Ectodermal cell (in vitro differentiated cells): ENCODE measurements around the gene FBXO46.
A peak's percentile ranks its signal among the peaks of the same experiment; 100 is the strongest.
"Not testable (repeated sequence)": the region's sequence is repeated elsewhere in the genome, so short reads cannot be mapped to it uniquely, and the experiment has no call there.

Source experiments
- H3K27ac ChIP-seq: 2 replicates; pipeline ENCODE4 v1.7.0; 2013; ENCODE audit warnings: mild to moderate bottlenecking, low read depth, low read length; ENCODE audit not compliant: insufficient read depth, poor library complexity, severe bottlenecking
- H3K27me3 ChIP-seq: 2 replicates; pipeline ENCODE4 v1.7.0; 2013; ENCODE audit warnings: mild to moderate bottlenecking, low read length; ENCODE audit not compliant: insufficient read depth, control insufficient read depth, poor library complexity, severe bottlenecking
- H3K36me3 ChIP-seq: one replicate; pipeline ENCODE4 v1.7.0; 2013; ENCODE audit warnings: low read length; ENCODE audit not compliant: control insufficient read depth, insufficient read depth
- H3K4me1 ChIP-seq: one replicate; pipeline ENCODE4 v1.7.0; 2013; ENCODE audit warnings: low read length; ENCODE audit not compliant: control insufficient read depth, insufficient read depth
- H3K4me3 ChIP-seq: 2 replicates; pipeline ENCODE4 v1.7.0; 2013; ENCODE audit warnings: low read depth, low read length, control low read depth; ENCODE audit not compliant: insufficient read depth
- H3K9me3 ChIP-seq: 2 replicates; pipeline ENCODE4 v1.7.0; 2013; ENCODE audit warnings: mild to moderate bottlenecking, low read length, moderate library complexity; ENCODE audit not compliant: control insufficient read depth
- WGBS, 2 experiments: methylation state at CpG; one replicate each; pipeline ENCODE4 v1.1.7; 2013; ENCODE audit warnings: missing lambda C conversion rate in 2 of 2; 5-methylcytosine and 5-hydroxymethylcytosine counted together

Gene FBXO46

DNA sequence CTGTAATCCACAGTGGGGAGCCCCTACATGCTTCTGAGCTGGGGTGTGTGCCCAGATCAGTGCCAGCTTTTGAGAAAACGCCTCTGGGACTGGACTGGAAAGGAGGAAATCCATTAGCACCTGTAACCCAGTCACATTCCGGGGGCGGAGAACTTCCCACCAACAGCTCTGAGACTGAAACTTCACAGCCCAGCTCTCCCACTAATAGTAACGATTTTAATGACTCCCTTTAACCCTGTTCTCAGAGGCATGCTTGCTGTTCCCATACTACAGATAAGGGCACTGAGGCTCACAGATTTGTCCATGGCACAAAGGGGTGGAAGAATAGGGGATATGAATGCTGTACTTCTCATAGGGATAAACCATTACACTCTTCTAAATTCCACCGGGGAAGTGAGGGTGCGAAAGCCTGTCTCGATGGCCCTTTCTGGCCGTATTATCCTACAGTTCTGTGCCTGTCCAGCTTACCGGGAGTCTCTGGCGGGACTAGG is 851 bp downstream of the FBXO46 start:
- Histone ChIP-seq H3K9me3 (no peaks in the 10 kb centered on the region), H3K4me1 (peaks cover 4% of the 10 kb centered on the region), H3K27ac (no peak overlapping the region), H3K4me3 (peak overlapping the region; percentile 85), H3K27me3 (no peaks in the 10 kb centered on the region), H3K36me3 (no peaks in the 10 kb centered on the region)
- 8% methylated on average over 10 of the region's 10 CpGs for WGBS, 2 experiments

GRCh38 chr19:45728683-45729082 is 2.0 kb downstream of the FBXO46 start:
- WGBS, 2 experiments = 89 to 94% methylated on average over 18 of the region's 18 CpGs
- H3K9me3 ChIP-seq, H3K27me3 ChIP-seq, H3K27ac ChIP-seq, H3K4me1 ChIP-seq, H3K36me3 ChIP-seq, H3K4me3 ChIP-seq: not testable (repeated sequence)

- not testable (repeated sequence) for H3K4me3 ChIP-seq, H3K9me3 ChIP-seq, H3K36me3 ChIP-seq, H3K27me3 ChIP-seq, H3K4me1 ChIP-seq, H3K27ac ChIP-seq
- WGBS, 2 experiments = 95% methylated on average over 11 of the region's 11 CpGs
These were observed 10.6 kb downstream of the FBXO46 start for GRCh38 chr19:45720065-45720464.

DNA sequence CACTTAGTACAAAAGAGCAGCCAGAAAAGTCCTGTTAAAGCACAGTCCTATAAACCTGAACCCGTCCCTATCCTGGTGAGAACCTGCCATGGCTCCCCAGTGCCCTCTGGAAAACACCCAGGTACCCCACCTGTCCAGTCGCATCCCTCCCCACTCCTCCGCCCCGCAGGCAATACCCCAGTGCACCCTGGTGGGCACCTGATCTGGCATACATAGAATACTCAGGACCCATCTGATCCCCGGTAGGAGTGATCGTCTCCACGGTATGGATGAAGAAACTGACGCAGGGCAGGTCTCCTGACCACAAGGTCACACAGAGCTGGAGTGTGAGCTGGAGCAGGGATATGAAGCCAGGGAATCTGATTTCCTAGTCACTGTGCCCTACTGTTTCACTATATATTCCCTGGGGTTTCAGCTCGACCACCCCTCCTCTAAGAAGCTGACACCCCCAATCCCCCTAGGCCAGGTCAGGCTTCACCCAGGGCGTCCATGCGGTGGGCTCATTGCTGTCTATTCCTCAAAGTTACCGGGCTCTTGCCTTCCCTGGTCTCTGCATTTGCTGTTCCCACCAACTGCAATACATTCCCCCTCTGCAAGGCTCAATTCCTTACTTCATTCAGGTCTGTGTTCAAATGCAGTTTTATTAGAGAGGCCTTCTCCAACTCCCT is 12.6 kb downstream of the FBXO46 start:
- H3K9me3 ChIP-seq = no peaks in the 10 kb centered on the region
- no peaks in the 10 kb centered on the region for H3K4me1 ChIP-seq
- peak overlapping the region; percentile 82 for H3K27ac ChIP-seq
- H3K27me3 ChIP-seq = no peaks in the 10 kb centered on the region
- 50 to 56% methylated on average over 12 of the region's 12 CpGs for WGBS, 2 experiments
- no peaks in the 10 kb centered on the region for H3K36me3 ChIP-seq
- H3K4me3 ChIP-seq = peak overlapping the region; percentile 44

DNA sequence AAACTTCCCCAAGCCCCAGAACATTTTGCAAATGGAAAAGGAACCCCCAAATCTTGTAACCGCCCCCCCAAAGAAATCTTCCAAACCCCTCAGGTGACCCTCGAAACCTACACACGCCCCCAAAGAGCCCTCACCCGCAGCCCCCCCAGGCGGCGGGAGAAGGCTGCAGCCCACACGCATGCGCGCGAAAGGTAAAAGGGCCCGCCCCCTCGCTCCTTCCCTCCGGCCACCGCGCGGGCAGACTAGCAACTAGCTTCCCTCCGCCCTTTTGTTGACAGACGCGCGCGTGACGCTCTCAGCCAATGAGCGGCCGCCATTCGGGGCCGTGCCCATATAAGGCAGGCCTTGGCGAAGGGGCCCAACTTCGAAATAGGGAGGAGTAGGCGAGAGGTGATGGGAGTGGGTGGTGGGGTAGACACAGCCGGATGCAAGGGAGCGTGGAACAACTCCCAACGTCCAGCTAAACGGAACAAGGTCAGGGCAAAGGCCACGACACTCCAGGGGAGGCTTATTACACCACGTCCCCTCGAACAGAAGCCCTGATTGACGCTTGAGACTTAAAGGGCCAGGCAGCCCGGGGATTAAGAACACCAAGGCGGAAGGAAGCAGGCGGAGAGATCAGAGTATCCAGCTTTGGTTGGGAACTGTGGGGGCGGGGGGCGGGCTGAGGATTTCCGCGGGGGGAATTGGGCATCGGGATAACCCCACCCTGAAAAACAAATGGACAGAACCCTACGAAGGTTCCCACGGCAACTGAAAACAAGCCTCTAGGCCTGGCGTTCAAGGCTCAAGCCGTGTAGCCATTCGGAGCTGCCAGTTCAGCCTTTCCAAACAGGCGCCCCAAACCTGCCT is 13.3 kb downstream of the FBXO46 start:
- no peaks in the 10 kb centered on the region for H3K9me3 ChIP-seq
- peak overlapping the region; percentile 82 for H3K27ac ChIP-seq
- no peaks in the 10 kb centered on the region for H3K4me1 ChIP-seq
- no peaks in the 10 kb centered on the region for H3K36me3 ChIP-seq
- H3K4me3 ChIP-seq = peak overlapping the region; percentile 70
- WGBS, 2 experiments = 1% methylated on average over 51 of the region's 51 CpGs
- no peaks in the 10 kb centered on the region for H3K27me3 ChIP-seq

DNA sequence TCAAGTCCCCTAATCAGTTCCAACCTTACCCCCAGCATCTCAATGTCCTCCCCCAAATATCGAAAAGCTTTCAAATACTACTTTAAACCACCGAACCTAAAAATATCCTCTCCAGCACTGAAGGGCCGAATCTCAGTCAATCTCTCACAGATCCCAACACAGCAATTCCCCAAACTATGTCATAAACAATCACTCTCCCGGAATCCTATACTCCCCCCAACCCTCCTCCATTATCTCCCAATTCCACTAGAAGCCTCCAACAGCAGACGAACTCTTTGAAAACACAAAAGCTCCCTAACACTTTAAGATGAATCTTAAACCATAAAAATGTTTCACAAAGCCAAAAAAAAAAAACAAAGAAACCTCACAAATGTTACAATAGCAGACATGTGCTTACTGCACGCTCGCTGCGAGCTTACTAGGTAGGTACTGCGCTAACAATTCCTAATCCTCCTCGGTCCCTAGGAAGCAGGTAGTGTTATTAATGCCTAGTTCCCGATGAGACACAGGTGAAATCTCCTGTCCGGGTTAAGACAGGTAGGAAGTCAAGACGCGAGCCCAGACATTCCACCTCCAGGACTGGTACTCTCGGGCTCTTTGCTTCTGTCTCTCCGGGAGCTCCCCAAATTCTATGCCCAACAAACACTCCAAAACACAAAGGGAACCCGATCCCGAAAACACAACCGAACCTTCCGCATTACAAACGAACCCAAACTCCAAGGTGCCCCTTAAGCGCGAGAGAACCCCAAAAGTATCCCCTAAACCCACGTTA is 14.2 kb downstream of the FBXO46 start:
- Histone ChIP-seq H3K36me3 (no peaks in the 10 kb centered on the region), H3K9me3 (no peaks in the 10 kb centered on the region), H3K27ac (no peak overlapping the region), H3K4me1 (no peaks in the 10 kb centered on the region), H3K4me3 (peak overlapping the region; percentile 70), H3K27me3 (no peaks in the 10 kb centered on the region)
- WGBS, 2 experiments = 5% methylated on average over 24 of the region's 24 CpGs

DNA sequence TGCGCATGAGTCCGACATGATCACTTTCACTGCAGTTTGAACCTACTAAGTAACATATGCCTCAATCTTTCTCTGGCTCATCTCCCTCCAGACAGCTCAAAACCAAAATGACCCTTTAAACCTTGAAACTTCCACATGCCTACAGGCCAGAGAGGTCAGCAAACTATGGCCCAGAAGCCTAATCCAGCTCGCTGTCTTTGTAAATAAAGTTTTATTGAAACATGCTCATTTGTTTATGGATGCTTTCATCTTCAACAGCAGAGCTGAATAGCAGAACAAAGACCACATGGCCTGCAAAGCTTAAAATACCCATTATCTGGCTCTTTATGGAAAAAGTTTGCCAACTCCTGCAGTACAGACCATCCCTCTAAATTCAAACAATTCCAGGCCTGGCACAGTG is 15.6 kb downstream of the FBXO46 start:
- 93% methylated on average over 3 of the region's 3 CpGs for WGBS, 2 experiments

DNA sequence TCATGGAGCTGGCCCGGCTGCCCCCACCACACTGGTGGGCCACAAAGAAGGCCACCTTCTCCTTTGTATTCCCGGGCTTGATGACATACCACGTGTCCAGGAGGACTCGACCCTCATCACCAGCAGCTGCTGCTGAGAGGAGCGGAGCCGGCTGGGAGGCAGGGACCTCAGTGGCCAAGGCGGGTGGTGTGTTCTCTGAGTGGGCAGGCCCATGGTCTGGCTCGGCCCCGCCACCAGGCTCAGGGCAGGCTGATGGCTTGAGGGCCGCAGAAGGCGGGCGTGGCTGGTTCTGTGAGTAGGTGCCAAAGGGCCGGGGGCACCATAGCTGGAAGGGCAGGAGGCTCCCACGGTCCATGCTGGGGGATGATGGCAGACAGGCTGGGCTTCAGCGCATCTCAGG is 17.6 kb downstream of the FBXO46 start:
- Histone ChIP-seq H3K27me3 (no peaks in the 10 kb centered on the region), H3K36me3 (peaks cover 4% of the 10 kb centered on the region), H3K9me3 (no peaks in the 10 kb centered on the region), H3K4me3 (no peak overlapping the region), H3K27ac (no peak overlapping the region), H3K4me1 (no peaks in the 10 kb centered on the region)
- WGBS, 2 experiments = 96% methylated on average over 15 of the region's 15 CpGs

More for the DNA sequence above, 15.6 kb downstream of the FBXO46 start:
- Histone ChIP-seq H3K4me1 (no peaks in the 10 kb centered on the region), H3K9me3 (no peaks in the 10 kb centered on the region), H3K4me3 (no peak overlapping the region), H3K27ac (no peak overlapping the region), H3K36me3 (no peaks in the 10 kb centered on the region), H3K27me3 (no peaks in the 10 kb centered on the region)

GRCh38 chr19:45712699-45713067 is 18.0 kb downstream of the FBXO46 start:
- H3K4me1 ChIP-seq = no peaks in the 10 kb centered on the region
- peaks cover 4% of the 10 kb centered on the region for H3K36me3 ChIP-seq
- H3K4me3 ChIP-seq = no peak overlapping the region
- H3K27me3 ChIP-seq = no peaks in the 10 kb centered on the region
- H3K9me3 ChIP-seq = no peaks in the 10 kb centered on the region
- H3K27ac ChIP-seq = no peak overlapping the region
- WGBS, 2 experiments = 96 to 97% methylated on average over 25 of the region's 25 CpGs
